HEK293 (cell line): ENCODE results near the gene ZNF445.

Experiments used
- CTCF ChIA-PET: fragments of 350-600 bp; formaldehyde crosslinking; extraction: SDS; loops from one replicate; lab custom pipeline; 2021; ENCODE audit warnings: antibody characterized with exemption; lab: Yijun Ruan, JAX
- POLR2A ChIA-PET: fragments of 300-600 bp; formaldehyde crosslinking; extraction: SDS; loops from one replicate; lab custom pipeline; 2020; ENCODE audit warnings: antibody characterized with exemption, inconsistent platforms; lab: Yijun Ruan, JAX
- H3K27ac ChIP-seq: fragments of 200-500 bp; sonication (Bioruptor generic); 2 replicates; pipeline ENCODE4 v1.5.1; 2014; ENCODE audit warnings: low read depth, low read length, control low read depth, inconsistent platforms; ENCODE audit errors: extremely low read depth
- H3K36me3 ChIP-seq, 2 experiments: fragments of 200-500 bp in 1 of 2; sonication (Bioruptor generic) in 1 of 2; 1 replicate in 1 of 2; 2 replicates in 1 of 2; pipeline ENCODE4 v1.5.1; 2014 to 2017; ENCODE audit warnings: inconsistent platforms in 2 of 2, low read length in 2 of 2; ENCODE audit not compliant: control insufficient read depth in 2 of 2, insufficient read depth in 1 of 2
- H3K4me1 ChIP-seq: fragments of 200-500 bp; sonication (Bioruptor generic); 2 replicates; pipeline ENCODE4 v1.5.1; 2014; ENCODE audit warnings: mild to moderate bottlenecking, low read length, inconsistent platforms; ENCODE audit not compliant: control insufficient read depth, insufficient read depth
- H3K4me3 ChIP-seq: 2 replicates; pipeline ENCODE4 v1.5.1; 2011; ENCODE audit warnings: low read depth, mild to moderate bottlenecking, control low read depth, low read length, moderate library complexity
- H3K9me3 ChIP-seq: fragments of 200-500 bp; sonication (Bioruptor generic); 2 replicates; pipeline ENCODE4 v1.5.1; 2014; ENCODE audit warnings: low read depth, low read length, inconsistent platforms; ENCODE audit not compliant: control insufficient read depth, insufficient read depth
- FEZF1 ChIP-seq: fragments of 450-650 bp; formaldehyde crosslinking; IDR thresholded peaks from 2 replicates; pipeline ENCODE4 v1.5.1; 2016; ENCODE audit warnings: missing biosample characterization, missing genetic modification characterization
- MYNN ChIP-seq: fragments of 450-650 bp; formaldehyde crosslinking; IDR thresholded peaks from 2 replicates; pipeline ENCODE4 v1.5.1; 2016; ENCODE audit warnings: missing biosample characterization, missing genetic modification characterization, borderline replicate concordance
- PRDM1 ChIP-seq: fragments of 450-650 bp; formaldehyde crosslinking; IDR thresholded peaks from 2 replicates; pipeline ENCODE4; 2016; ENCODE audit warnings: missing biosample characterization, missing genetic modification characterization
- SCRT1 ChIP-seq: fragments of 450-650 bp; formaldehyde crosslinking; IDR thresholded peaks from 2 replicates; pipeline ENCODE4 v1.5.1; 2016; ENCODE audit warnings: missing biosample characterization, missing genetic modification characterization, borderline replicate concordance
- SP7 ChIP-seq: fragments of 450-650 bp; formaldehyde crosslinking; IDR thresholded peaks from 2 replicates; pipeline ENCODE4 v1.5.1; 2016; ENCODE audit warnings: missing biosample characterization, missing genetic modification characterization
- YY2 ChIP-seq: fragments of 450-650 bp; formaldehyde crosslinking; IDR thresholded peaks from 2 replicates; pipeline ENCODE4 v1.5.1; 2016; ENCODE audit warnings: missing biosample characterization, missing genetic modification characterization
- ZEB2 ChIP-seq: fragments of 450-650 bp; formaldehyde crosslinking; IDR thresholded peaks from 2 replicates; pipeline ENCODE4 v1.5.1; 2016; ENCODE audit warnings: missing biosample characterization, missing genetic modification characterization
- ZNF140 ChIP-seq: fragments of 450-650 bp; formaldehyde crosslinking; IDR thresholded peaks from 2 replicates; pipeline ENCODE4 v1.5.1; 2016; ENCODE audit warnings: missing biosample characterization, missing genetic modification characterization
- ZNF23 ChIP-seq: fragments of 450-650 bp; formaldehyde crosslinking; IDR thresholded peaks from 2 replicates; pipeline ENCODE4 v1.5.1; 2016; ENCODE audit warnings: missing biosample characterization, missing genetic modification characterization, borderline replicate concordance
- ZNF341 ChIP-seq: fragments of 450-650 bp; formaldehyde crosslinking; IDR thresholded peaks from 2 replicates; pipeline ENCODE4; 2016; ENCODE audit warnings: low read depth, missing biosample characterization, missing genetic modification characterization
- ZNF473 ChIP-seq: fragments of 450-650 bp; formaldehyde crosslinking; IDR thresholded peaks from 2 replicates; pipeline ENCODE4 v1.5.1; 2017; ENCODE audit warnings: missing biosample characterization, missing genetic modification characterization
- ZNF529 ChIP-seq: fragments of 450-650 bp; formaldehyde crosslinking; IDR thresholded peaks from 2 replicates; pipeline ENCODE4 v1.5.1; 2017; ENCODE audit warnings: missing genetic modification characterization, missing biosample characterization; ENCODE audit not compliant: insufficient replicate concordance
- ZNF530 ChIP-seq: fragments of 450-650 bp; formaldehyde crosslinking; IDR thresholded peaks from 2 replicates; pipeline ENCODE4 v1.5.1; 2016; ENCODE audit warnings: low read depth, missing biosample characterization, missing genetic modification characterization
- ZNF558 ChIP-seq: fragments of 450-650 bp; formaldehyde crosslinking; IDR thresholded peaks from 2 replicates; pipeline ENCODE4 v1.5.1; 2016; ENCODE audit warnings: missing biosample characterization, missing genetic modification characterization
- ZNF580 ChIP-seq: fragments of 450-650 bp; formaldehyde crosslinking; IDR thresholded peaks from 2 replicates; pipeline ENCODE4 v1.5.1; 2016; ENCODE audit warnings: missing biosample characterization, missing genetic modification characterization
- ZNF596 ChIP-seq: fragments of 450-650 bp; IDR thresholded peaks from 2 replicates; pipeline ENCODE4 v1.5.0; 2018; ENCODE audit warnings: missing biosample characterization, mild to moderate bottlenecking, missing genetic modification characterization, moderate library complexity
- ZNF660 ChIP-seq: fragments of 450-650 bp; IDR thresholded peaks from 2 replicates; pipeline ENCODE4 v1.5.1; 2018; ENCODE audit warnings: missing biosample characterization, mild to moderate bottlenecking, missing genetic modification characterization
- ZNF704 ChIP-seq: fragments of 450-650 bp; formaldehyde crosslinking; IDR thresholded peaks from 2 replicates; pipeline ENCODE4 v1.5.1; 2016; ENCODE audit warnings: missing biosample characterization, missing genetic modification characterization
- ZSCAN16 ChIP-seq: fragments of 450-650 bp; formaldehyde crosslinking; IDR thresholded peaks from 2 replicates; pipeline ENCODE4 v1.5.1; 2016; ENCODE audit warnings: missing biosample characterization, missing genetic modification characterization
- ZSCAN23 ChIP-seq: fragments of 450-650 bp; formaldehyde crosslinking; IDR thresholded peaks from 2 replicates; pipeline ENCODE4 v1.5.1; 2016; ENCODE audit warnings: missing biosample characterization, missing genetic modification characterization
- ZSCAN30 ChIP-seq: fragments of 450-650 bp; IDR thresholded peaks from 2 replicates; pipeline ENCODE4 v1.5.1; 2018; ENCODE audit warnings: missing biosample characterization, mild to moderate bottlenecking, missing genetic modification characterization, moderate library complexity
- ZSCAN5A ChIP-seq: fragments of 450-650 bp; formaldehyde crosslinking; IDR thresholded peaks from 2 replicates; pipeline ENCODE4 v1.5.1; 2016; ENCODE audit warnings: missing biosample characterization, missing genetic modification characterization

The ZNF445 gene

GRCh38 chr3:44444437-44444836 is 33.0 kb downstream of the ZNF445 start:
- no peak overlapping the region for H3K4me3 ChIP-seq
- H3K9me3 ChIP-seq, result no peaks in the 10 kb centered on the region
- H3K36me3 ChIP-seq, result peaks cover 8 to 74% of the 10 kb centered on the region in 2 experiments
- H3K27ac ChIP-seq, result no peak overlapping the region
- H3K4me1 ChIP-seq, result no peaks in the 10 kb centered on the region
- ChIA-PET POLR2A (no interaction called here), CTCF (interaction anchor here (1.0 kb wide), 1 partner anchor 121 kb away, joined by 4 read pairs; no protein-coding TSS in a partner anchor)
- no peak for TF ChIP-seq ZSCAN30 (tag by site-specific recombination)
- no peak for TF ChIP-seq MYNN
- TF ChIP-seq SCRT1, result no peak
- TF ChIP-seq ZSCAN23 (tag by site-specific recombination), result no peak
- no peak for TF ChIP-seq ZSCAN16
- TF ChIP-seq ZNF558 (tag by site-specific recombination), result no peak
- no peak for TF ChIP-seq ZNF660 (tag by site-specific recombination)
- TF ChIP-seq ZNF580 (tag by site-specific recombination), result no peak
- TF ChIP-seq ZNF529, result no peak
- no peak for TF ChIP-seq FEZF1 (tag by site-specific recombination)
- TF ChIP-seq ZNF473 (tag by site-specific recombination), result no peak
- no peak for TF ChIP-seq ZNF596 (tag by site-specific recombination)

DNA sequence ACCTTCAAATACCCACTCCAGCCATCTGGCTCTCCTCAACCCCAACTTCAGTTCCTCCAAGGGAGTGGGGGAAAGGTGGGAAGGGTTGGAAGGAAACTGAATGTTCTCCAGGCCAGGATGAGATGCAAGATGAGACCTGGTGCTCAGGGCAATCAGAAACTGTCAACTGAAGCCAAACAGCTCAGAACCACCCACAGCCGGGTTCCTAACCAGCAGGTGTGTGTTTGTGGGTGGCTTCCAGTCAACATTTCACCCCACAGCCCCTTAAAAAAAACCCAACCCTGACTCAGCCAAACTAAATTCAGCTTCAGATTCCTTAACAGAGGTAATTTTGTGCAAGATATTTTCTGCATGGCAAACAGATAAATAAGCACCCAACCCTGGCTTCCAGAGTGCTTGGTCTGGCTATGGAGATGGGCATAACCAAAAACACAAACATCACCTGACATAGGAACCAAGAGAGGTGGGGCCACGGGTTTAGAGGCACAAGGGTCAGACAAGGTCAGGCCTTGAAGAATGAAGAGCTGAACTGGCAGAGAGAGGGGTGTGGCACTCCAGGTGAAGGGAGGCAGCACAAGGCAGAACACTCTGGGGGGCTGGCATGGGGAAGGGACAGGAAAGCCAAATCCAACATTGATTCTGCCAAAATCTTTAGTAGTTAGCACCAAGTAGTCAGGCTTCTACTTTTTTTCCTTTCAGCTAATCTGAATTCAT is 34.7 kb downstream of the ZNF445 start:
- CTCF ChIA-PET, result interaction anchor here (0.7 kb wide), 1 partner anchor 90 kb away, joined by 4 read pairs; no protein-coding TSS in a partner anchor
- H3K36me3 ChIP-seq, result peaks cover 0 to 60% of the 10 kb centered on the region in 2 experiments; a peak in 1 of 3 replicates

More for the DNA sequence above, 34.7 kb downstream of the ZNF445 start:
- H3K27ac ChIP-seq, result no peak overlapping the region
- H3K4me1 ChIP-seq, result no peaks in the 10 kb centered on the region
- no peaks in the 10 kb centered on the region for H3K9me3 ChIP-seq
- H3K4me3 ChIP-seq, result no peak overlapping the region
- TF ChIP-seq ZNF23, result no peak
- TF ChIP-seq ZSCAN5A (tag by site-specific recombination), result no peak
- TF ChIP-seq ZNF660 (tag by site-specific recombination), result no peak
- TF ChIP-seq ZEB2 (tag by site-specific recombination), result no peak
- TF ChIP-seq ZNF473 (tag by site-specific recombination), result no peak
- TF ChIP-seq ZNF341 (tag by site-specific recombination), result no peak
- no peak for TF ChIP-seq SP7 (tag by site-specific recombination)
- no peak for TF ChIP-seq ZNF704 (tag by site-specific recombination)
- TF ChIP-seq ZNF140, result no peak
- no peak for TF ChIP-seq YY2
- no peak for TF ChIP-seq ZNF530 (tag by site-specific recombination)
- TF ChIP-seq PRDM1, result no peak
- POLR2A ChIA-PET, result no interaction called here
